ENCODE measurements around the gene DOC2A. TPM values are rescaled to one million over a fixed set of nuclear protein-coding genes. Genes with fewer than 3 reads are reported as not detected.

Gene DOC2A
- total and polyA plus RNA-seq, 12 donors: 0.35 to 33.0 (median 3.0) TPM; not detected in 1

- Histone ChIP-seq H3K9me3 (replicated peaks in 1 of 3) (no peaks in the 10 kb centered on the region), H3K36me3 (replicated peaks in 1 of 2) (no peaks in the 10 kb centered on the region), H3K27me3 (no peaks in the 10 kb centered on the region), H3K4me3 (peak overlapping the region in 3 of 4 donors; percentile 32 to 70 (median 48)), H3K27ac (peak overlapping the region in 2 of 5 donors; percentile 26 to 60), H3K4me1 (replicated peaks in 1 of 2) (peaks cover 0 to 13% of the 10 kb centered on the region in 2 donors)
- intact Hi-C loops (cut with DNase I): no loop called here
- TF ChIP-seq POLR2A (IDR thresholded peaks at IDR 0.05) (no peak), CTCF (IDR thresholded peaks at IDR 0.05) (no peak)
- 6 to 15% (median 10%) methylated on average over 10 to 19 of the region's 19 CpGs for WGBS, 4 donors
- no peak for DNase-seq
These were observed 42.7 kb upstream of the DOC2A start for GRCh38 chr16:30053376-30054015.

- peak overlapping the region in 3 of 4 donors; percentile 32 to 70 (median 48) for H3K4me3 ChIP-seq
- peak; percentile 94 to 97 (median 95) for DNase-seq
- H3K27me3 ChIP-seq: no peaks in the 10 kb centered on the region
- 5 to 11% (median 8%) methylated on average over 23 to 57 of the region's 58 CpGs for WGBS, 4 donors
- H3K36me3 ChIP-seq (replicated peaks in 1 of 2): no peaks in the 10 kb centered on the region
- H3K9me3 ChIP-seq (replicated peaks in 1 of 3): no peaks in the 10 kb centered on the region
- intact Hi-C loops (cut with DNase I): no loop called here
- peak overlapping the region in 2 of 5 donors; percentile 26 to 60 for H3K27ac ChIP-seq
- TF ChIP-seq POLR2A (IDR thresholded peaks at IDR 0.05) (no peak), CTCF (IDR thresholded peaks at IDR 0.05) (no peak)
- H3K4me1 ChIP-seq (replicated peaks in 1 of 2): peaks cover 0 to 13% of the 10 kb centered on the region in 2 donors
These were observed 42.0 kb upstream of the DOC2A start for GRCh38 chr16:30052671-30053372.

- H3K4me3 ChIP-seq: no peak overlapping the region
- intact Hi-C loops (cut with DNase I): no loop called here
- H3K27me3 ChIP-seq: no peaks in the 10 kb centered on the region
- H3K27ac ChIP-seq: no peak overlapping the region
- DNase-seq: no peak
- TF ChIP-seq CTCF (IDR thresholded peaks at IDR 0.05): no peak
- TF ChIP-seq POLR2A (IDR thresholded peaks at IDR 0.05): no peak
- 77 to 93% (median 83%) methylated on average over 3 of the region's 3 CpGs for WGBS, 4 donors
- no peaks in the 10 kb centered on the region for H3K36me3 ChIP-seq (replicated peaks in 1 of 2)
- H3K4me1 ChIP-seq (replicated peaks in 1 of 2): peaks cover 0 to 13% of the 10 kb centered on the region in 2 donors
- no peaks in the 10 kb centered on the region for H3K9me3 ChIP-seq (replicated peaks in 1 of 3)
These were observed 40.7 kb upstream of the DOC2A start for GRCh38 chr16:30051518-30051917.

GRCh38 chr16:30049871-30050270 lies 39.0 kb upstream of the DOC2A start:
- Histone ChIP-seq H3K4me1 (replicated peaks in 1 of 2) (peaks cover 0 to 10% of the 10 kb centered on the region in 2 donors), H3K36me3 (replicated peaks in 1 of 2) (no peaks in the 10 kb centered on the region), H3K27ac (no peak overlapping the region), H3K27me3 (no peaks in the 10 kb centered on the region), H3K9me3 (replicated peaks in 1 of 3) (no peaks in the 10 kb centered on the region), H3K4me3 (no peak overlapping the region)
- DNase-seq: no peak
- TF ChIP-seq POLR2A (IDR thresholded peaks at IDR 0.05) (no peak), CTCF (IDR thresholded peaks at IDR 0.05) (no peak)
- WGBS, 4 donors: 77 to 95% (median 92%) methylated on average over 8 of the region's 8 CpGs
- intact Hi-C loops (cut with DNase I): no loop called here

Data from adrenal gland (tissue), 12 donors.